Chondrocyte (in vitro differentiated cells): Measurements from ENCODE around the gene ENTPD1. TPM values are rescaled to one million over a fixed set of nuclear protein-coding genes. Genes with fewer than 3 reads are reported as not detected.
"Not testable (repeated sequence)": the region's sequence is repeated elsewhere in the genome, so short reads cannot be mapped to it uniquely, and the experiment has no call there.

Experiments
- DNase-seq: peaks from one replicate; pipeline ENCODE4 v3.0.0; 2021; ENCODE audit warnings: mixed read lengths, low spot score
- H3K27ac Mint-ChIP-seq: one replicate; pipeline ENCODE4 v1.8.0; 2021; ENCODE audit warnings: mild to moderate bottlenecking, moderate library complexity, mixed read lengths; ENCODE audit not compliant: unreplicated experiment
- H3K27me3 Mint-ChIP-seq: 2 replicates; pipeline ENCODE4 v1.8.0; 2021; ENCODE audit warnings: low read depth, mixed read lengths
- H3K36me3 Mint-ChIP-seq: 2 replicates; pipeline ENCODE4 v1.8.0; 2021; ENCODE audit warnings: low read depth, mixed read lengths
- H3K4me1 Mint-ChIP-seq: 2 replicates; pipeline ENCODE4 v1.8.0; 2021; ENCODE audit warnings: low read depth, mild to moderate bottlenecking, mixed read lengths
- H3K4me3 Mint-ChIP-seq: one replicate; pipeline ENCODE4 v1.8.0; 2021; ENCODE audit warnings: mild to moderate bottlenecking, moderate library complexity, mixed read lengths; ENCODE audit not compliant: unreplicated experiment
- H3K9me3 Mint-ChIP-seq: 2 replicates; pipeline ENCODE4 v1.8.0; 2021; ENCODE audit warnings: low read depth, mixed read lengths
- total RNA-seq: library from RNA; stranded (reverse); gene quantifications from 3 replicates; pipeline ENCODE4 v1.2.1, GENCODE V29; 2021
- TF ChIP-seq, protein P1 (sequence below): fragments of 200-600 bp; sonication (generic); IDR thresholded peaks from 2 replicates; pipeline ENCODE4 v1.5.0; 2021; ENCODE audit warnings: antibody characterized with exemption, mild to moderate bottlenecking, moderate library complexity

The ENTPD1 gene
- total RNA-seq, 1 donor from 2014 or later, result 5.2 TPM

- Mint-ChIP-seq H3K4me3 (no peak overlapping the region), H3K4me1 (peaks cover 24% of the 10 kb centered on the region), H3K27me3 (no peaks in the 10 kb centered on the region), H3K27ac (peak overlapping the region; percentile 70), H3K36me3 (peaks cover 7% of the 10 kb centered on the region), H3K9me3 (peaks cover 21% of the 10 kb centered on the region)
- no peak for DNase-seq
- TF ChIP-seq, protein P1, sequence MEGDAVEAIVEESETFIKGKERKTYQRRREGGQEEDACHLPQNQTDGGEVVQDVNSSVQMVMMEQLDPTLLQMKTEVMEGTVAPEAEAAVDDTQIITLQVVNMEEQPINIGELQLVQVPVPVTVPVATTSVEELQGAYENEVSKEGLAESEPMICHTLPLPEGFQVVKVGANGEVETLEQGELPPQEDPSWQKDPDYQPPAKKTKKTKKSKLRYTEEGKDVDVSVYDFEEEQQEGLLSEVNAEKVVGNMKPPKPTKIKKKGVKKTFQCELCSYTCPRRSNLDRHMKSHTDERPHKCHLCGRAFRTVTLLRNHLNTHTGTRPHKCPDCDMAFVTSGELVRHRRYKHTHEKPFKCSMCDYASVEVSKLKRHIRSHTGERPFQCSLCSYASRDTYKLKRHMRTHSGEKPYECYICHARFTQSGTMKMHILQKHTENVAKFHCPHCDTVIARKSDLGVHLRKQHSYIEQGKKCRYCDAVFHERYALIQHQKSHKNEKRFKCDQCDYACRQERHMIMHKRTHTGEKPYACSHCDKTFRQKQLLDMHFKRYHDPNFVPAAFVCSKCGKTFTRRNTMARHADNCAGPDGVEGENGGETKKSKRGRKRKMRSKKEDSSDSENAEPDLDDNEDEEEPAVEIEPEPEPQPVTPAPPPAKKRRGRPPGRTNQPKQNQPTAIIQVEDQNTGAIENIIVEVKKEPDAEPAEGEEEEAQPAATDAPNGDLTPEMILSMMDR, result no peak
These were observed 42.3 kb downstream of the ENTPD1 start for GRCh38 chr10:95798096-95798855.

- H3K4me3 Mint-ChIP-seq, DNase-seq, H3K27me3 Mint-ChIP-seq: not testable (repeated sequence)
- Mint-ChIP-seq H3K36me3 (peaks cover 13% of the 10 kb centered on the region), H3K27ac (peak overlapping the region; percentile 17), H3K4me1 (peaks cover 19% of the 10 kb centered on the region), H3K9me3 (peaks cover 30% of the 10 kb centered on the region)
These were observed 44.3 kb downstream of the ENTPD1 start for GRCh38 chr10:95800286-95800685.

GRCh38 chr10:95806687-95807380, 50.9 kb downstream of the ENTPD1 start:
- DNase-seq, H3K4me3 Mint-ChIP-seq, H3K27me3 Mint-ChIP-seq, H3K4me1 Mint-ChIP-seq, H3K36me3 Mint-ChIP-seq, H3K27ac Mint-ChIP-seq: not testable (repeated sequence)
- H3K9me3 Mint-ChIP-seq, result peaks cover 15% of the 10 kb centered on the region

DNA sequence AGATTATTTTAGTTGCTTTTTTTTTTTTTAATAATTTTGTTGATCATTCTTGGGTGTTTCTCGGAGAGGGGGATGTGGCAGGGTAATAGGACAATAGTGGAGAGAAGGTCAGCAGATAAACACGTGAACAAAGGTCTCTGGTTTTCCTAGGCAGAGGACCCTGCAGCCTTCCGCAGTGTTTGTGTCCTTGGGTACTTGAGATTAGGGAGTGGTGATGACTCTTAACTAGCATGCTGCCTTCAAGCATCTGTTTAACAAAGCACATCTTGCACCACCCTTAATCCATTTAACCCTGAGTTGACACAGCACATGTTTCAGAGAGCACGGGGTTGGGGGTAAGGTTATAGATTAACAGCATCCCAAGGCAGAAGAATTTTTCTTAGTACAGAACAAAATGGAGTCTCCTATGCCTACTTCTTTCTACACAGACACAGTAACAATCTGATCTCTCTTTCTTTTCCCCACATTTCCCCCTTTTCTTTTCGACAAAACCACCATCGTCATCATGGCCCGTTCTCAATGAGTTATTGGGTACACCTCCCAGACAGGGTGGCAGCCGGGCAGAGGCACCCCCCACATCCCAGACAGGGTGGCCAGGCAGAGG, 52.8 kb downstream of the ENTPD1 start:
- H3K36me3 Mint-ChIP-seq, H3K4me1 Mint-ChIP-seq, DNase-seq, H3K27ac Mint-ChIP-seq, H3K27me3 Mint-ChIP-seq, H3K4me3 Mint-ChIP-seq: not testable (repeated sequence)
- H3K9me3 Mint-ChIP-seq, result peaks cover 10% of the 10 kb centered on the region

GRCh38 chr10:95809370-95810197, 53.6 kb downstream of the ENTPD1 start:
- no peak overlapping the region for H3K27ac Mint-ChIP-seq
- H3K27me3 Mint-ChIP-seq, result peaks cover 4% of the 10 kb centered on the region
- H3K36me3 Mint-ChIP-seq, result no peaks in the 10 kb centered on the region
- no peak overlapping the region for H3K4me3 Mint-ChIP-seq
- TF ChIP-seq, protein P1, result no peak
- H3K4me1 Mint-ChIP-seq, result peaks cover 6% of the 10 kb centered on the region
- H3K9me3 Mint-ChIP-seq, result peaks cover 4% of the 10 kb centered on the region
- DNase-seq, result no peak

- Mint-ChIP-seq H3K4me3 (no peak overlapping the region), H3K9me3 (peaks cover 4% of the 10 kb centered on the region), H3K36me3 (no peaks in the 10 kb centered on the region), H3K4me1 (peaks cover 6% of the 10 kb centered on the region), H3K27ac (no peak overlapping the region), H3K27me3 (peaks cover 4% of the 10 kb centered on the region)
- TF ChIP-seq, protein P1, result no peak
- no peak for DNase-seq
These were observed 54.4 kb downstream of the ENTPD1 start for GRCh38 chr10:95810198-95810976.
